Activated CD4-positive, alpha-beta T cell treated with anti-CD3 and anti-CD28 coated beads for 36 hours (primary cell): ENCODE results near the gene CPEB2. TPM values are rescaled to one million over a fixed set of nuclear protein-coding genes. Genes with fewer than 3 reads are reported as not detected.

Experiments
- ATAC-seq: fragments of 200-7000 bp; cut with Tn5 transposase; one replicate; pipeline ENCODE4 v1.10.0; 2021; ENCODE audit warnings: mild to moderate bottlenecking, moderate library complexity
- CTCF ChIA-PET: fragments of 350-600 bp; sonication (Branson Sonifier 250); formaldehyde crosslinking; loops from one replicate; lab custom pipeline; 2021; ENCODE audit warnings: antibody characterized with exemption; lab: Charles Lee
- POLR2A ChIA-PET: fragments of 350-600 bp; sonication (Branson Sonifier 250); formaldehyde crosslinking; loops from one replicate; lab custom pipeline; 2021; ENCODE audit warnings: antibody characterized with exemption, inconsistent platforms; lab: Charles Lee
- DNase-seq: peaks from one replicate; pipeline ENCODE4 v3.0.0-alpha.2; 2020
- H3K27ac Mint-ChIP-seq: one replicate; pipeline ENCODE4 v1.8.0; 2021; ENCODE audit warnings: mixed read lengths
- H3K27me3 Mint-ChIP-seq: one replicate; pipeline ENCODE4 v1.8.0; 2021; ENCODE audit warnings: mixed read lengths
- H3K36me3 Mint-ChIP-seq: one replicate; pipeline ENCODE4 v1.8.0; 2021; ENCODE audit warnings: low read depth, mixed read lengths
- H3K4me1 Mint-ChIP-seq: one replicate; pipeline ENCODE4 v1.8.0; 2021; ENCODE audit warnings: mixed read lengths
- H3K4me3 Mint-ChIP-seq: one replicate; pipeline ENCODE4 v1.8.0; 2021; ENCODE audit warnings: mild to moderate bottlenecking, moderate library complexity, mixed read lengths
- H3K9me3 Mint-ChIP-seq: one replicate; pipeline ENCODE4 v1.8.0; 2021; ENCODE audit warnings: low read depth, mixed read lengths
- intact Hi-C, 2 experiments: fragments of 100-400 bp; cut with DNase I in 1 of 2; cut with micrococcal nuclease in 1 of 2; formaldehyde crosslinking; loops; one replicate each; pipeline versions ENCODE4 v1.14.2 to v1.15.1; 2022 to 2024; cut with DNase I, micrococcal nuclease
- total RNA-seq, 2 experiments: library from RNA; stranded (reverse); gene quantifications; one replicate each; pipeline ENCODE4 v1.2.3, GENCODE V29; 2021

CPEB2 gene
- total RNA-seq, 2 experiments from 2014 or later, result 6.7 TPM

DNA sequence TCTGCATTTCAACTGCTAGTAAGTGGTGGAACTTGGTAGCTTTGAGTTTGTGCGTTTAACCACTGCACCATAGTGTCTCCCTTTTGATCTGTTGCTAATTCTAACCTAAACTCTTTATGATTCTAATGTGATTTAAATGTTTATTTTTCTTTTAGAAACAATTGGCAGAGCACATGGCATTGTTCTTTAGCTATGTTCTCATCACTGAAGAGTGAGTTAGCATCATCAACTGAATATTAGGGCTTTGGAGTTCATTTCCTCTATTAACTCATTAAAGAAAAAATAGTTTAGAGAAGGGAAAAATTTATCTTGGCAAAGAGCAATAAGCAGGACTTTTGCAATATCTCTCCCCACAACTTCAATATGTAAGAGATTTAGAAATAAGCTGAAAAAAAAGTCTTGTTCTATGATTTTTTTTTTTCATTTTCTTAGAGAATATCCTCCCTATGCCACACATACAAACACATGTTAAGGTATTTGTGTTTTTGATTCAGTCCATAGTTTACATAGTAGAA, 25.7 kb downstream of the CPEB2 start:
- CTCF ChIA-PET, result no interaction called here
- Mint-ChIP-seq H3K9me3 (no peaks in the 10 kb centered on the region), H3K36me3 (peaks cover 17% of the 10 kb centered on the region), H3K27me3 (no peaks in the 10 kb centered on the region), H3K27ac (no peak overlapping the region), H3K4me3 (no peak overlapping the region), H3K4me1 (peaks cover 9% of the 10 kb centered on the region)
- intact Hi-C loops, result no loop called here
- ATAC-seq, result no peak
- POLR2A ChIA-PET, result no interaction called here
- no peak for DNase-seq

DNA sequence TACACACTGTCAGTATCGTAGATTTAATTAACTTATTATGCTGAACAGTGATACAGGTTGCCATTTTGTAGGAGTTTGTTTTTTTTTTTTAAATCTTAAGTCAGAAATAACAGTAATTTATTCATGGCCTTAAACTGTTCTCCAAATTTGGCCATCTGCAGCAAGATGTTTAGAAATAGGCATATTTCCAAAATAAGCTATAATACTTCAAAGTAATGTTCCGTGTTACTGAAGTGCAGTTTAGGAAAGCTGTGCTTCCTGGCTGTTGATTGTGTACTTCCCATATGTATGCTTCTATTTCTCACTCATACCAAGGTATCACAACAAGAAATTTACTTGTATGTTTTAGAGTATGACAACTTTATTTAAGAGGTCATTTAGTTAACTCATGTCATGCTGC, 28.9 kb downstream of the CPEB2 start:
- Mint-ChIP-seq H3K27ac (no peak overlapping the region), H3K27me3 (no peaks in the 10 kb centered on the region), H3K4me1 (peaks cover 23% of the 10 kb centered on the region), H3K4me3 (no peak overlapping the region), H3K36me3 (peaks cover 21% of the 10 kb centered on the region), H3K9me3 (no peaks in the 10 kb centered on the region)
- DNase-seq (no peak), ATAC-seq (no peak)
- POLR2A ChIA-PET, result no interaction called here
- CTCF ChIA-PET, result interaction anchor here (2.0 kb wide), 1 partner anchor 11 kb away, joined by 5 read pairs; no protein-coding TSS in a partner anchor
- intact Hi-C loops, result no loop called here

DNA sequence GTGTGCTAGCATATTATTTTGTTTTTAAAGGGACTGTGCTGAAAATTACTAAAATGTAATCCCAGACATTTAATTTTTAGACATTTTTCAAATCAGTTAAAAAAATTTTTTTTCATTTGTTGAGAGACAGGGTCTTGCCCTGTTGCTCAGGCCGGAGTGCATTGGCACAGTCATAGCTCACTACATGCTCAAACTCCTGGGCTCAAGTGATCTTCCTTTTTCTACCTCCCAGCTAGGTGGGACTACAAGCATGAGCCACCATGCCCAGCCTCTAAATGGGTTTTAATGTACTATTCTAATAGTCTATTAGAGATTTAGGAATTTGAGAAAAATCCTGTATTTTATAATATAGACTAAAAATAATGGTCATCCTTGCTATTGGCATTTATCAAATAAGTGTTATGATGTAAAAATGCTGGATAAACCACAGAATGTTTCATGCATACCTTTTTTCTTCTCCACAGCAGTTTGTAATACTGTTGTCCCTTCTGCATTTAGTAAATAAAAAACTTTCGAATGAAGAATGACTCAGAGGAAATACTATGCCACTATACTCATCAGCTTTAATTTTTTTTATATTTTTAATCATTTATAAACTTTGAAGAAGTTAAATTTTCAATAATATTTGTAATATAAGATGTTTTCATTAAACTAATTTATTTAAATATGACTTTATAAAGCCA, 29.9 kb downstream of the CPEB2 start:
- Mint-ChIP-seq H3K4me3 (no peak overlapping the region), H3K4me1 (peaks cover 23% of the 10 kb centered on the region), H3K9me3 (no peaks in the 10 kb centered on the region), H3K27ac (no peak overlapping the region), H3K36me3 (peaks cover 21% of the 10 kb centered on the region), H3K27me3 (no peaks in the 10 kb centered on the region)
- DNase-seq (no peak), ATAC-seq (no peak)
- intact Hi-C loops, result no loop called here
- POLR2A ChIA-PET, result no interaction called here
- CTCF ChIA-PET, result interaction anchor here (0.8 to 1.2 kb wide), 2 partner anchors 379 to 1600 kb away, joined by 3 to 4 read pairs; no protein-coding TSS in a partner anchor

DNA sequence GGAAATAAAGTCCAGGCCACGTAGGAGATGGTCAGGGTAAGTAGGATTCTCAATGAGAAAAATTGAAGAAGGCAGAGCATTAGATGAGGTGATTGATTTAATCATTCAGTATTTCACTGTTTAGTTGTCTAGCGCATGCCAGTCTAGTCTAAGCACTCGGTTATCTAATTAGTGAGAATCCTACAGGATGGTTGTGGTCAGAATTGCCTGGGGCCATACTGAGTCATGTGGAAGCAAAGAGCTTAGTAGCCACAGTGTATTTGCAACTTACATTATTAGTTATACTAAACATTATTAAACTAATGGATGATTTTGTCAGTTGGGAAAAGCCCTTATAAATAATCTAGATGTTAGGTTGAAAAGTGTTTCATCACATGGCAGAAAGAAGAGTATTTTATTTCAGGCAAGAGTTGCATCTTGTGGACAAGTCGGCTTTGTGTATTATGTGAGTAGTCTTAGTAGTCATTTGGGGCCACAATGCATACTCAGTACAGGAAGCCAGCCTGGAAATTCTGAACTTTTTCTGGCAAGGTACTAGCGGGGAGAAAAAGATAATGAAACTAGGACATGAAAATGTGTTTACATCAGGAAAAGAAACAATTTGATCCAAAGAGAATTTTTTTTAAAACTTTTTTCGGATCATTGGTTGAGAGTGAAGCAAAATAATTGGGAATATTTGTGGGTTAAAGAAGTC, 31.9 kb downstream of the CPEB2 start:
- intact Hi-C loops, result loop anchor here in 1 of 2 experiments (2.0 kb wide), 1 partner anchor 31 kb away; the partner anchor contains the start of gene CPEB2
- Mint-ChIP-seq H3K9me3 (no peaks in the 10 kb centered on the region), H3K27me3 (no peaks in the 10 kb centered on the region), H3K27ac (no peak overlapping the region), H3K4me3 (no peak overlapping the region), H3K4me1 (peaks cover 20% of the 10 kb centered on the region), H3K36me3 (peaks cover 19% of the 10 kb centered on the region)
- ChIA-PET POLR2A (interaction anchor here (0.6 kb wide), 1 partner anchor 601 kb away, joined by 6 read pairs; no protein-coding TSS in a partner anchor), CTCF (no interaction called here)
- ATAC-seq (peak; percentile 22), DNase-seq (no peak)

DNA sequence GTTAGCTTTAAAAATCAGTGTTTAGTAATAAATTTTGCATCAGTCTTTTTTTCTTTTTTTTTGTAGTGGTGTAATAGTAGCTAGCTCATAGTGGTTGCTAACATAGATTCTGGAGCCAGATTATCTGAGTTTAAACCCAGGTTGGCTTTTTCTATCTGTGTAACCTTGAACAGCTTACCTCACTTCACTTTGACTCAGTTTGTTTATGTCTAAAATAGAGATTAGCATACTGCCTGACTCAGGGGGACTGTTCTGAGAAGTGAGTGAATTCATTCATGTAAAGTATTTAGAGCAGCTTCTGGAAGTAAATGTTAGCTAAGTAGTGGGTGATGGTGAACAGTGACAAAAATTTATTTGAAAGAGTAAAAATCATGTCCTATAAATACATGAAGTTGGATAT, 32.9 kb downstream of the CPEB2 start:
- ChIA-PET CTCF (no interaction called here), POLR2A (interaction anchor here (0.6 kb wide), 1 partner anchor 600 kb away, joined by 6 read pairs; no protein-coding TSS in a partner anchor)
- DNase-seq, result no peak
- Mint-ChIP-seq H3K4me1 (peaks cover 16% of the 10 kb centered on the region), H3K36me3 (peaks cover 17% of the 10 kb centered on the region), H3K27me3 (no peaks in the 10 kb centered on the region), H3K4me3 (no peak overlapping the region), H3K9me3 (no peaks in the 10 kb centered on the region), H3K27ac (no peak overlapping the region)
- peak; percentile 97 for ATAC-seq
- intact Hi-C loops, result loop anchor here in 1 of 2 experiments (2.0 kb wide), 1 partner anchor 32 kb away; the partner anchor contains the start of gene CPEB2

DNA sequence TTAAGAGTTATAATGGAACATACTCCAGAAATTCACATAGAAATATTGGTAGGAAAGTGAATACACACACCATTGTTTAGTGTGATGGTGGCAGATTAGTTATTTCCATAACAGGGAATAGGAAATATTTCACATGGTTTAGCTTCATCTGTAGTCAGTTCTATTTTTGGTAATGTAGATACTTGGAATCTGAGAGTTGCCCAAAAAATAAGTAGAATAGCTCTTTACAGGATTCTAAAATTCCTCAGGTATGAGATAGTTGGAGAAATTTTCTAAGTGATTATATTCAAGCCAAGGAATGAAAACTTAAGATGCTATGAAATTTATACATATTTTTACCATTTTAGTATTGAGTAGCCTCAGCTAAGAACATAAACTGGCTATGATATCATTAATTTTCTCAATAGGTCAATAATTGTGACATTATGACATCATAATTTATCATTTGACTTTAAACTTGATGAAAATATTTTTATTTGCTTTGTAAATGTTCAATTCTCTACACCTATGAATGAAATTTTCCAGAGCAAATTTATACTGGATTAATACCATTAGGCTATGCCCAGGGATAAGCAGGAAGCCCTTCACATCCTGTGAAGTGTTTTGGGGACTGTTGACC, 35.8 kb downstream of the CPEB2 start:
- ChIA-PET POLR2A (no interaction called here), CTCF (interaction anchor here (0.7 kb wide), 1 partner anchor 53 kb away, joined by 3 read pairs; no protein-coding TSS in a partner anchor)
- no peaks in the 10 kb centered on the region for H3K9me3 Mint-ChIP-seq
- peaks cover 14% of the 10 kb centered on the region for H3K4me1 Mint-ChIP-seq
- peaks cover 22% of the 10 kb centered on the region for H3K36me3 Mint-ChIP-seq
- no peaks in the 10 kb centered on the region for H3K27me3 Mint-ChIP-seq
- DNase-seq (no peak), ATAC-seq (no peak)
- intact Hi-C loops, result no loop called here
- no peak overlapping the region for H3K27ac Mint-ChIP-seq
- no peak overlapping the region for H3K4me3 Mint-ChIP-seq

DNA sequence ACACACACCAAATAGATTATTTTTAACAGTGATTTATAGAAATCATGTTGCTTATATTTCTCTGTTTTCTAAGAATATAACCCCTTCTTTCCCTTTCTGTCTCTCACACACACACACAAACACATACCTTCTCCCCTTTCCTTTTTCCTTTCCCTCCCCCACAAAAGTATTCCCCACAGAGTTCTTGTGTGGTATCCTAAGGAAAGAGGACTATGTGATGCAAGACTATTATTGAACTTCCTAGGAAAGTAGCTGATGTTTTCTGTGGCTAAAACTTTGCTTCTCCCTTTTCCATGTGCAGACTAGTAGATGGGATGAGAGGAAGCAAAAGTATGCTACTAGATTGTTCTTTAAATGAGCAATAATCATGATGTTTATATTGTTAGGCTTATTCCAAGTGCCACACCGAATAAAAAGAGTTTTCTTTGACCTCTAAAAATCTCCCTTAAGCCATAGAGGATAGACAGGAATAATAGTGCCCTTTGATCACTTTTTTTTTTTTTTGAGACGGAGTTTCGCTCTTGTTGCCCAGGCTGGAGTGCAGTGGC, 38.7 kb downstream of the CPEB2 start:
- ChIA-PET POLR2A (no interaction called here), CTCF (no interaction called here)
- ATAC-seq, result no peak
- Mint-ChIP-seq H3K36me3 (peaks cover 8% of the 10 kb centered on the region), H3K27ac (no peak overlapping the region), H3K4me3 (no peak overlapping the region), H3K9me3 (no peaks in the 10 kb centered on the region), H3K4me1 (no peaks in the 10 kb centered on the region), H3K27me3 (no peaks in the 10 kb centered on the region)
- no peak for DNase-seq
- intact Hi-C loops, result no loop called here

DNA sequence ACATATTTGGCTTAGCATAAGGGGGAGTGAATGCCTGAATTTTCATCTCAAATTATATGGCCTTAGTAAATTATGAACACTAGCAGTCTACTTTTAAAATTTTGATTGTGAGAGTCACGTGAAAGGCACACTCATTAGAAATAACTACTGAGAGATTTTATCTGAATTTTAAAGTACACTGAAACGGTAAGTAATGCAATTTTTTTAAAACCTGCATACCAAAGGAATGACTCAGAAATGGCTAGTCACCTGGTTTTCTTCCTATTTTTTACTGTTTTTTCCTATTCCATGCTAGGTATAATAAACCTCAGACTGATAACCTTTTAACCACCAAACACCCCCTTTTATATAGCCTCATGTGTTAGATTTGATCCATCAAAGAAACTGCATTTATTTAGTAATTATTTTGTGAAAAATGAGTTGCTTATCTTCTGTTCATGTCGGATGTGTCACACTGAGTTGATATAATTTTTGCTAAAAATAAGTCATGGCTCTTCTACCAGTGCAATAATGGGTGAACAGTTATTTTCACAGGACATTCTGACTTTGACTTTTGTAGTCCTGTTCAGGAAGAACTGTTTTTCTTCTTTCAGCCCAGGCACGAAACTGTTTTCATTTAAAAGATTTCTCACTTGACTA, 40.4 kb downstream of the CPEB2 start:
- Mint-ChIP-seq H3K9me3 (no peaks in the 10 kb centered on the region), H3K27ac (no peak overlapping the region), H3K36me3 (peaks cover 8% of the 10 kb centered on the region), H3K27me3 (no peaks in the 10 kb centered on the region), H3K4me1 (peaks cover 3% of the 10 kb centered on the region), H3K4me3 (no peak overlapping the region)
- intact Hi-C loops, result no loop called here
- no peak for DNase-seq
- CTCF ChIA-PET, result interaction anchor here (0.5 to 1.7 kb wide), 3 partner anchors 13 to 114 kb away, joined by 3 to 5 read pairs (median 3); no protein-coding TSS in a partner anchor
- POLR2A ChIA-PET, result no interaction called here
- no peak for ATAC-seq

DNA sequence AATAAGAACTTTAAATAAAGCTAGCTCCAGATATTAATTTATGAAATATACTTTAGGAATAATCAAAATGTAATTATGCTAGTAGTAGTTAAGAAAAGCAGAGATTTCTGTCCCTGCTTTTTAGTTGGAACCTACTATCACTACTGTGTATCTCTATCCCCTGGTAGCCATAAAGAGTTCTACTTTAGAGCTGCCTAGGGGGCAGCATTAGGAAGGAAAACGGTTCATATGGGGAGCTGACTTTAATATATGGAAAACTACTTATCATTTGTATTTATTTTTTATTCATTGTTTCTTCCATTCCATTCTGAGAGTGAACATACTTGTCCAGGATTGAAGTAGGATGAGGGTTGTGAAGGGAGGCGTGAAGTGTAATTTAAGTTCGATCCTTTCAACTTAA, 40.9 kb downstream of the CPEB2 start:
- ATAC-seq (no peak), DNase-seq (no peak)
- Mint-ChIP-seq H3K9me3 (no peaks in the 10 kb centered on the region), H3K4me3 (no peak overlapping the region), H3K27ac (no peak overlapping the region), H3K36me3 (peaks cover 8% of the 10 kb centered on the region), H3K27me3 (no peaks in the 10 kb centered on the region), H3K4me1 (peaks cover 3% of the 10 kb centered on the region)
- ChIA-PET CTCF (interaction anchor here (0.6 to 1.7 kb wide), 2 partner anchors 13 to 267 kb away, joined by 4 to 5 read pairs; no protein-coding TSS in a partner anchor), POLR2A (no interaction called here)
- intact Hi-C loops, result no loop called here

DNA sequence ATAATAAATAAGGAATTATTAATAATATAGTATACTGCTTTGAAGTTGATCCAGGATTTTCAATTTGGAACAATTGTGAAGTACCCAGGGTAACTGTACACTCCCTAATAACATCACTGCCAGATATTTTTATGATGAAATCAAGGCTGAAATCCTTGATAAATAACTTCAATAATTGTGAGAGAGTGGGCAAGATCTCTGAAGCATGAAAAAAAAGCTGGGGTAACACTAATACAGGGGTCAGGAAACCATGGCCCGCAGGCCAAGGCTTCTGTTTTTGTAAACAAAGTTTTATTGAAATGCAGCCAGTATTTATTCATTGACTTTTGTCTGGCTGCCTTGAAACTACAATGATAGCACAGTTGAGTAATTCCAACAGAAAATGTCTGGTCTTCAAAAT, 41.6 kb downstream of the CPEB2 start:
- intact Hi-C loops, result no loop called here
- Mint-ChIP-seq H3K27me3 (no peaks in the 10 kb centered on the region), H3K4me3 (no peak overlapping the region), H3K4me1 (peaks cover 3% of the 10 kb centered on the region), H3K36me3 (peaks cover 12% of the 10 kb centered on the region), H3K9me3 (no peaks in the 10 kb centered on the region), H3K27ac (no peak overlapping the region)
- ChIA-PET CTCF (interaction anchor here (0.6 kb wide), 1 partner anchor 268 kb away, joined by 4 read pairs; no protein-coding TSS in a partner anchor), POLR2A (no interaction called here)
- DNase-seq (no peak), ATAC-seq (no peak)

DNA sequence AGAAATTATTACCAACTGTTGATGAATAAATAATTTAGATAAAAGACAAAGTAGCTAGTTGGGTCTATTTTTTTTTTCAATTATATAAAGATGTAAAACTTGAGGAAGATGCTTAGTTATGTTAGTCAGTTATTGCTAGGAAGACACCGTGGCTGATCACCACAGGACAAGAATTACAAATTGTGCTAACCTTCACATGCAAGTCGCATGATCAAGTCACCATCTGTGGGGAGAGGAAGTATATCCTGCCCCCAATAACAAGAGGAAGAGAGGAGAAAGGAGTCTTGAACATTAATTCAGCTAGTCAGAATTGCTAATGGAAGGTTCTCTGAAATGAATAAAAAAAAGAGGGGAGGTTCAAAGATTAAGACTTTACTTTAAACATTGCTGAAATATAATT, 52.3 kb downstream of the CPEB2 start:
- CTCF ChIA-PET, result no interaction called here
- H3K4me1 Mint-ChIP-seq, result peaks cover 6% of the 10 kb centered on the region
- H3K9me3 Mint-ChIP-seq, result no peaks in the 10 kb centered on the region
- DNase-seq, result no peak
- H3K27me3 Mint-ChIP-seq, result no peaks in the 10 kb centered on the region
- peaks cover 22% of the 10 kb centered on the region for H3K36me3 Mint-ChIP-seq
- no peak overlapping the region for H3K27ac Mint-ChIP-seq
- ATAC-seq, result no peak
- POLR2A ChIA-PET, result no interaction called here
- intact Hi-C loops, result no loop called here
- H3K4me3 Mint-ChIP-seq, result no peak overlapping the region
